Testis (tissue), 2 donors: ENCODE measurements around the gene CD40LG.

Experiments
- POLR2A ChIP-seq: fragments of 450-650 bp; IDR thresholded peaks from one replicate; pipeline ENCODE4 v1.6.1; 2017; ENCODE audit warnings: antibody characterized with exemption, mild to moderate bottlenecking, moderate library complexity
- TF ChIP-seq, protein P1 (sequence below), 3 experiments: fragments of 450-650 bp in 2 of 3; fragments of 200-600 bp in 1 of 3; sonication (generic) in 1 of 3; IDR thresholded peaks; one replicate each; pipeline ENCODE4 v1.5.1; 2016 to 2019; ENCODE audit warnings: antibody characterized with exemption in 3 of 3, mild to moderate bottlenecking in 2 of 3, moderate library complexity in 1 of 3

DNA sequence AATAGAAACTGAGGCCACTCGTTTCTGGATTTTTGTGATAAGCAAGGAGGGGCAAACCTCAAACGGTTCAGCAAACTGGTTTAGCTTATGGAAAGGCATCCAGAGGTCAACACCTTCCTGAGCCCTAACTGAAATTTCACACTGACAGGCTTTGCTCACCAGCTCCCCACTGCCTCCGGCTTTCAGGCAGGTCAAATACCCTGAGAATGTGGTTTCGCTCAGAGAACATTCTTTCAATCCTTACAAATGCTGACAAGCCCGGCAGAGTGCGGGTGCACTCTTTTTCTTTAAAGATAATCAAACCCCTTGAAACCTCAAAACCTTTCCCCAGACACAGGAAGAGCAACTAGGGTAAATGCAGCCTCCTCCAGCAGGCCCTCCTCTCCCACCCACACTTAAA, 41.5 kb downstream of the CD40LG start:
- TF ChIP-seq, protein P1, sequence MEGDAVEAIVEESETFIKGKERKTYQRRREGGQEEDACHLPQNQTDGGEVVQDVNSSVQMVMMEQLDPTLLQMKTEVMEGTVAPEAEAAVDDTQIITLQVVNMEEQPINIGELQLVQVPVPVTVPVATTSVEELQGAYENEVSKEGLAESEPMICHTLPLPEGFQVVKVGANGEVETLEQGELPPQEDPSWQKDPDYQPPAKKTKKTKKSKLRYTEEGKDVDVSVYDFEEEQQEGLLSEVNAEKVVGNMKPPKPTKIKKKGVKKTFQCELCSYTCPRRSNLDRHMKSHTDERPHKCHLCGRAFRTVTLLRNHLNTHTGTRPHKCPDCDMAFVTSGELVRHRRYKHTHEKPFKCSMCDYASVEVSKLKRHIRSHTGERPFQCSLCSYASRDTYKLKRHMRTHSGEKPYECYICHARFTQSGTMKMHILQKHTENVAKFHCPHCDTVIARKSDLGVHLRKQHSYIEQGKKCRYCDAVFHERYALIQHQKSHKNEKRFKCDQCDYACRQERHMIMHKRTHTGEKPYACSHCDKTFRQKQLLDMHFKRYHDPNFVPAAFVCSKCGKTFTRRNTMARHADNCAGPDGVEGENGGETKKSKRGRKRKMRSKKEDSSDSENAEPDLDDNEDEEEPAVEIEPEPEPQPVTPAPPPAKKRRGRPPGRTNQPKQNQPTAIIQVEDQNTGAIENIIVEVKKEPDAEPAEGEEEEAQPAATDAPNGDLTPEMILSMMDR (IDR thresholded peaks at IDR 0.05) = no peak
- TF ChIP-seq POLR2A = no peak
